Measurements from ENCODE around the gene LYRM2.

LYRM2 gene

DNA sequence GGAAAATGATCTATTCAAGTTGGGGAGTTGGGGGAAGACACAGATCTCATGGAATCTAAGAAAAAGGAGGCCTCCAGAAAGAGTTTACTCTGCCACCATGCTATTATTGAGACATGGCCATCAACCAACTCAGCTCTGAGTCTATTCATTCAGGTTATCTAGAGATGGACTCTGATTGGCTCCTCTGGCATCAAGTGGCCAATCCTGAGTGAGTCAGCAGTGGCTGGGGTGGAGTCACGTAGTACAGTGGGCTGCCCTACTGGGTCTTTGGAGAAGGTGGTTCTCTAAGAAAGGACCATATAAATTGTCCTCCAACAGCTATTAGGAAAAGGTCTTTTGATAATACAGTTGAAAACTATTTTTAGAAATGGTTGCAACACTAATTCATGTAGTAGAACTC, 42.1 kb downstream of the LYRM2 start:
- DNase-seq (ENCODE audit: low read depth in 1 of 2, low spot score in 1 of 2) = no peak

DNA sequence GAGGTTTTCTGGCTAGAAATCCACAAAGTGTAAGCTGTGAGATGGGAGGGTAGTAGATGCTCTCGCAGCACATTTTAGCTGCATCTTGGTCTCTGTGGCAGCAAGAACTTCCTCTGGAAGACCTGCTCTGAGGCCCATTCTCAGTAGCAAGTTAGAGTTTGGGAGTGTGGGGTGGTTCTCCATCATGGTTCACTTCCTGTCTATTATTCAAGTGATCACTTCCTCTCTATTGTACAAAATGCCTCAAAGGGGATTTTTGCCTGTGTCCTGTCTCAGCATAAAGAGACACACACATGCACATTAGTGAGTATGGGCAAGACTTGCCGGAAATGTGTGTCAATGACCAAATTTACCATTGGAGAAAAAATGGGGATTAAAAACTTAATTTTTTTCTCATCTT, 42.5 kb downstream of the LYRM2 start:
- no peak for DNase-seq (ENCODE audit: low read depth in 1 of 2, low spot score in 1 of 2)

DNA sequence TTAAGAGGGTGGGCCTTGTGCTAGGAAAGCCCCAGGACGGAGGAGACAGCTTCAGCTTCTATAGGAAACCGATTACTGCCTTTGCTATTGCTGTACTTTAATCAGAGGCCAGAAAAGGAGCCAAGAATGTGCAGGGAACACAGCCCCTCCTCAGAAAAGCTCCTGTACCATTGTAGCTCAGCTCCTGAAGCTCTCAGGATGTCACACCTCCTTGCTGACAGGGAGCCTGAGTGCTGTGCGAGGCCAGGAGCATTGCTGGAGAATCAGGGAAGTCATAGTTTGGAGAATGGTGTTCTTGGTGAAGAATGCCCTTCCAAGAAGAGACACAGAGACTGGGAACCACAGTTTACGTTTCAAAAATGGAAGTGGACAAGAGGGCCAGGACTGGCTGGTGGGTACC, 46.8 kb downstream of the LYRM2 start:
- no peak for DNase-seq (ENCODE audit: low read depth in 1 of 2, low spot score in 1 of 2)

DNA sequence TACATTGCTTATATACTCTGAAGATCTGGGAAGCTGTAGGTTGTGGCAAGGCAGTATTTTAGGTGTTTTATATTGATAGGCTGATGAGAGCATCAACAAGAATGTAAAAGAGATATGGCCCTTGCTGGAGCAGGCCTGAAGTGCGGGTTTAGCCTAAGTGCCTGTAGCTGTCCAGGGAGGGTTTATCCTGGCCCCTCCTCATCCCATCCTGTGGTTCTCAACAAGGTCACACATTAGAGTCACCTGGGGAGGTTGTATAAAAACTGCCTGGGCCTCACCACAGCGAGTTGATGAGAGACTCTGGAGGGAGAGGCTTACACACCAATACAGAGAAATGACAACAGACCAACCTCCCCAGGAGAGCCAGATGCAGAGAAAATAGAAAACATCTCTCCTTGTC, 48.4 kb downstream of the LYRM2 start:
- no peak for DNase-seq (ENCODE audit: low read depth in 1 of 2, low spot score in 1 of 2)

DNA sequence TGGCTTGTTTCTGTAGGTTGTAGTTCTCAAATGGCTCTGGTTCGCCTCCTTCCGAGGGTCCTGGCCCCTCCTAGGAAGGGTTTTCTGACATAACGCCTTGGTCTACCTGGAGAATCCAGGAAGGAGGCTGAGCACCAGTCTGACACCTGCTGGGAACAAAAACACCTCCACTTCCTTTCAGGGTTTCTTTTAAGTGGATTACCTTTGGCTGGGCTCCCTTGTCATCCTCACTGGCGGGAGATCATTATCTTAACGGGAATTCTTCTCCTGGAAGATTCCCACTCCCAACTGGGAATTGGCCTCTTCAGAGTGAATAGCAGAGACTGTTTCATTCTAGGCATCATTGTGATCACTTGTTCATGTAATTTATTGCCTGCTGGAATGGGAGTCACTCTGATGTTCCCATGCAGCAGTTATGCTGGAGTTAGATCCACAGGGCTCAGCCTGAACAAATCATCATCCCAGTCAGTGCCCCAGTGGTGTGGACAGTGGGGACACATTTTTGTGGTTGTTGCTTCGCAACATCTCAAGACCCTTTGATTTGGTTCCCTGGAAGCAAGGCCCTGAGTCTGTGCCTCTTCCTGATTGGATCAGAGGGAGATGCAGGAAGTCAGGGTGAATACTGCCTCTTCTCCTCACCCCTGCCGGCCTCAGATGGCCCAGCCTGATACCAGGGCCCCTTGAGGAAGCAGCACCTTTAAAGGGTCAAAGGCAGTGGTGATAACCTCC, 49.1 kb downstream of the LYRM2 start:
- no peak for DNase-seq (ENCODE audit: low read depth in 1 of 2, low spot score in 1 of 2)

DNA sequence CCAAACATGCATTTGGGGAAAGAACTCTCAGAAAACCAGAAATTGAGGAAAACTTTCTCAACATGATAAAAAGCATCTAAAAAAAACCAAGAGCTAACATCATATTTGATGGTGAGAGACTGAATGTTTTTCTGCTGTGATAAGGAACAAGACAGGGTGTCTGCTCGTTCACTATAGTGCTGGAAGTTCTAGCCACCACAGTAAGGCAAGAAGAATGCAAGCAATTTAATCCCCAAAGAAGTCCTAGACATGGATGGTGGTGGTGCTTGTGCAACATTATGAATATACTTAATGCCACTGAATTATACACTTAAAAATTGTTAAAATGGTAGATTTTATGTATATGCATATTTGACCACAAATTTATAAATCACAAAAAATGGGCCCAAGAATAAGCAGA, 53.4 kb downstream of the LYRM2 start:
- no peak for DNase-seq (ENCODE audit: low read depth in 1 of 2, low spot score in 1 of 2)

DNA sequence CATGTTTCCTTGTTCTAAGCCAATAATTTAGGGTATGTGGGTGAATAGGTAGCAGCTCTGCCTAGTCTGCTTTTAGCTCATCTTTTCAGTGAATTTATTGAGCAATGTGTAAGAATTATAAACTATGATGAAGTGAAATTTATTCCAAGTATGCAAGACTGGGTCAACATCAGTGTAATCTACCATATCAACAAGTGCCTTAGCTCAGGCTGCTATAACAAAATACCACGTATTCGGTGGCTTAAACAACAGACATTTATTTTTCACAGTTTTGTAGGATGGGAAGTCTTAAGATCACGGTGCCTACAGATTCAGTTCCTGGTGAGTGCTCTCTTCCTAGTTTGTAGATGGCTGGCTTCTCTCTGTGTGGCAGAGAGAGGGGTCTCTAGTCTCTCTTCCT, 54.0 kb downstream of the LYRM2 start:
- no peak for DNase-seq (ENCODE audit: low read depth in 1 of 2, low spot score in 1 of 2)

DNA sequence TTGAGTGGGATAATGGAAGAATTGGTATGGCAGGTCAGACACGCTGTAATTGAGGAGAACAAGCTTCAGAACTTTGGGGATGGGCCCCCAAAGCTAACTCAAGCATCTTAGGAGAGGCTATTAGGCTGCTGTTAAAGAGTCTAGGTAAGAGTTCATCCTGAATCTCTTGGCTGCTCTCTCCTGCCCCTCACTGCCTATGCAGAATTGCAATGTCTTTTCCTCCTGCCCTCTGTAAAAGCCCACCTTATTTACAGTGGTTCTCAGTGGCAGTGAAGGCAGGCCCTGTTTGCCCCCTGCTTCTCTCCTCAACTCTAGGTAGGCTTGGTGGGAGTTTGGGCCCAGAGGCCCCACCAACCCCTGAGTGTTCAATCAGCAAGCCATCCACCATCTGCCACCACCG, 55.0 kb downstream of the LYRM2 start:
- DNase-seq (ENCODE audit: low read depth in 1 of 2, low spot score in 1 of 2) = no peak

DNA sequence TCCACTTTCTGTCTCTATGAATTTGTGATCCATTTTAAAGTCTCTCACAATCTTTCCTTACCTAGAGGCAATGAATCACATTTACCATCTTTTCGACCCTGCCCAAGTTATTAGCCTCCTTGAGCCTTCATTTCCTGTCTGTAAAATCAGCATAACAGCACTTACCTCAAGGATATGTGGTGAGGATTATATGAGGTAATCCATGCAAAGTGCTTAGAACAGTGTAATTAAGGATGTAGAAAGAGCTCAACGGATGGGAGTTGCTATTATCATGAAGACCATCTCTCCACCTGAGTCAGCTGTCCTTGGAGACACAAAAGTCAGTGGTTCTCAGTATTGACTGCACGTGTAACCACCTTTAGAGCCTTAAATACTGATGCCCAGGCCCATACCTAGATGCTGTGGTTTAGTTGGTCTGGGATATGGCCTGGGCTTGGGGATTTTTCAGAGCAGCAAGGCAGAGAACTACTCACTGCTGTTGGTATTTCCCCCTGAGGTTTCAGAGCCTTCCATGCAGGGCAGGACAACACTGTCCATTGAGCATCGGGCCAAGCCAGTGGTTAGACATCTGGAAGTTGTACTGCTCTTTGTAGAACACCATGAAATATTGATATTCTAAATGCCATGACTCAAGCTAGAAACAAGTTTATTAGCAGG, 55.8 kb downstream of the LYRM2 start:
- no peak for DNase-seq (ENCODE audit: low read depth in 1 of 2, low spot score in 1 of 2)

DNA sequence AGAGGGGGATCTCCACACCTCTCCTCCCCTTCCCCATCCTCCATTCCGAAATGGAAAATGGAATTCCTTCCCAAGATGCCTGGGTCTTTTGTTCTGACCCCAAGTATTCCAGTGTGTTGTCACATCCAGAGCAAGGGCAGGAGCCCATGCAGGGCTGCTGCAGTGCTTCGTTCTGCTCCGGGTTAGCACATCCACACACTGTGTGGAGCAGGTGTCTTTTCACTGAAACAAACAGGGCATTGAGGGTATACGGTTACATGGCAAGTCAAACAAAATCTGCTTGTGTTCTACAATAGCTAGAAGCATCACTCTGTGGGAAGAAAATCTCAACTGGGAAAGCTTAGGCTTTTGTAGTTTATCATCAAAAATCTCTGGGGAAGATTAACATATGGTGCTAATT, 56.9 kb downstream of the LYRM2 start:
- no peak for DNase-seq (ENCODE audit: low read depth in 1 of 2, low spot score in 1 of 2)

DNA sequence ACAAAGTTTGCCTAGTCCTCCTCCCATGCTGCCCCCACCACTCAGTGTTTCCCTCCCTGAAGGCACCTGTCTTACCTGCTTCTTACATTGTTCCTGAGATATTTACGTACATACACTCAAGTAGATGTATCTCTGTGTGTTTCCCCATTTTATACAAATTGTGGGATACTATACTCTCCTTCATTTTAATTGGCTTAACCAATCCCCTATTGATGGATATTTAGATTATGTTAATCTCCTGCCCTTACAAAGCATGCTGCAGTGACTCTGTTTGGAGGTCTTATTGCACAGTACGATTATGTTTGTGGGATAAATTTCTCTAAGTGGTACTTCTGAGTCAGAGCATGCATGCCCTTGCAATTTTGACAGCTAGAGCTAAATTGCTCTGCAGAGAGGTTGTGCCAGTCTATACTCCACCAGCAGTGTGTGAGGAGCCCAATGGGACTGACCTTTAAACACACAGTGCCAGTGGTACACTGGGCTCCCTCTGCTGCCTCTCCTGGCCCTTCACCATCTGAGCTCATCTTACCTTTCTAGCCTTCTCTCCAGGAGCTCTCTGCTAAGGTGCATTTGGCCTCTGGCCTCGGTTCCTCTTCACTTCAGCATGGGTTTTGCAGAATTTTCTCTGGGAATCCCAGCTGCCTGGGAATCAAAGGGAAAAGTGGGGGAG, 57.4 kb downstream of the LYRM2 start:
- no peak for DNase-seq (ENCODE audit: low read depth in 1 of 2, low spot score in 1 of 2)

DNA sequence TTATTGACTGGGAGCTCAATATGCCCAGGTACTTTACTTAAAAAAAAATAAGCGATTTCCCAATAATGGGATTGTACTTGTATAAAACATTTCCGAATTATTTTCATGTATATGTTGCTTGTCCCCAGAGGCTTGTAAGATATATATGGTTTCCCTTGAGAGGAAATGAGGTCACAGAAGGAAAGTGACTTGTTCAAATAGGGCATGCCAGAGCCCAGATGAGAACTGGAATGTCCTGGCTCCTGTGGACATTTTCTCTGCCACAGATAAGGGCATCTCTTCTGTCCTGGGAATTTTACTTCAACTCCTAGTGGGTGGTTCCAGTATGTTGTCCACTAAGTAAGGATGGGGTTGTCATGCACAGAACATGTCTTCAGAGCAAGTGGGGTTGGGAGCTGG, 63.0 kb downstream of the LYRM2 start:
- no peak for DNase-seq (ENCODE audit: low read depth in 1 of 2, low spot score in 1 of 2)

DNA sequence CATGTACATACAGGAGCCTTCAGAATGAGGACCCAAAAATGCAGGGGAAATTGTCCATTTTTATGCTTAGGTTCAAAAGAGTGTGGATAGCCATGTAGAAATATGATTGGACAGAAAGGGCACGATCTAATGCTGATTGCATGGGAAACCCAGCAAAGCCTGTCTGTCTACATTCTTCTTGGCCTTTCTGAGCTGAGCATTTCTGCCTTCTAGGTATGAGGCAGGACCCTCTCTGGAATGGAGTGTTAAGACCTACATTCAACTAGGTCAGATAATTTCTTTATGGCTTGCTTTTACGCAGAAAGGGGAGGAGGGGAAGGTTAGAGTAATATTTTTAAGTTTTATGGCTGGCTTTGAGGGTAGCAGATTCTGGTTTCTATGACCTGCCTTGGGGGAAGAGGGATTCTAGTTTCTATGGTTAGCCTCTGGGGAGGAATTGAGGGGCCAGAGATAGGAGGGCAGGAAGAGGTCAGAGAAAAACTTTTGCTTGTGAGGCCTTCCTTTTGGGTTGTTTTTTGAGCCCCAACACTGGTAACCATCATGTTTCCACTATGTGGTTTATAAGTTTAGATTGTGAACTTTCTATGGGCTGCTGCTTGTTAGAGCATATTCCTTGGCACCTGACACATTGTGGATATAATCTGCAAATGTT, 63.5 kb downstream of the LYRM2 start:
- DNase-seq (ENCODE audit: low read depth in 1 of 2, low spot score in 1 of 2) = no peak

DNA sequence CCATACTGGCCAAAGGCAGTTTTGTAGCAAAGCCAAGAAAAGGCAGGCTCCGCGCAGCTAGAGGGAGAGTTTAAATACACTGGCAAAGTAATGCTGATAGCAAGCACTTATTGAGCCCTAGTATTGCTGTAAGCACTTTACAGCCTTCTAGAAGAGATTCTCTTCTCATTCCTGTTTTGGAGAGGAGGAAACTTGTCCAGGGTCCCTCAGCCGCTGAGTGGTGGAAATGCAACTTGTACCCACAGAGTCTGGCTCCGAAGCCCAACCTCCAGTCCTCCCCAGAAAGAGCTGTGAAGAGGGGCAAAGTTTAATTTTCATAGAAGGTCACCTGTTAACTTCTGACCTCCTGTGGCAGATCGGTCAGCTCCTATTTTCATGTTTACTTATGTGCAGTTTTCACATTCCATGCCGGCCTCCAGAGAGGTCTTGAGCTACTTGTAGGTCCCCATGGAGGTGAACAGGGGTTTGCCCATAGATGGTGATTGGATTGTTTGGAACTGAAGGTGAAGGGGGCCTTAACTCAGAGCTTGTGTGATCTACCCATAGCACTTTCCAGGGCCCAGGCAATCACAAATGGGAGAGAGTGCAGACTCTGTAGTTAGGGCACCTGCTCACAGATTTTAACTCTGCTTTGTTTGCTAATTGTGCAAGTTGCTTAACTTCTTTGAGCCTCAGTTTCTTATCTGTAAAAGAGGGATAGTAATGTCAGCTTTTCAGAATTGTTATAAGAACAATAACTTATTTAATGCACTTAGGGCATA, 70.7 kb downstream of the LYRM2 start:
- DNase-seq (ENCODE audit: low read depth in 1 of 2, low spot score in 1 of 2) = no peak

DNA sequence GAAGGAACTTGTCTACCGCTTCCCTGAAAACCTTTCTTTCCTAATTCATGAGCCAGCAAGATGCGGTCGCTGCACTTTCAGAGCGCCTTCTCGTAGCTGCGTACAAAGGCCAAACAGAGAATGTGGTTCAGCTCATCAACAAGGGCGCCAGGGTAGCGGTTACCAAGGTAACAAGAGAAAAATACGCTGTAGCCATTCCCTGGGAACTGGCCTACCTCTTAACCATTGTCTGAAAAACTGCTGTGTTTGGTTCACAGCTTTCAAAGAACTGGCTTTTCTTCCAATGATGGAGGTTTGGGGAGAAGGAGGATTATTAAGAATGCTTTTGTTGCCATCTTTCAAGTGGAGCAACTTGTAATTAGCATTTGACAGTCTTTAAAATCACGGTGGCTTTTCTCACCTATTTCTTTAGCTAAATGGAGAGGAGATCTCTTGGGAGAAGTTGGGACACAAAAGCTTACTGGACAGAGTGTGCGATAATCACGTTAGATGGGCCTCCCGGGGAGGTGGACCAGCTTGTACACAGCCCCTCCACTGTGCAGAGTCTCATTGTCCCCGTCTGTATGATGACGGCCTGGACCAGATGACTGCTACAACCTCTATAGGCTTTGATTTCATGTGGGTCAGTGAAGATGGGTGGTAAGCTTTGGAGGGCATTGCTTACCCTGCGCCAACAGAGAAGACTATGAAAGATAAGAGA, 71.5 kb downstream of the LYRM2 start:
- no peak for DNase-seq (ENCODE audit: low read depth in 1 of 2, low spot score in 1 of 2)

DNA sequence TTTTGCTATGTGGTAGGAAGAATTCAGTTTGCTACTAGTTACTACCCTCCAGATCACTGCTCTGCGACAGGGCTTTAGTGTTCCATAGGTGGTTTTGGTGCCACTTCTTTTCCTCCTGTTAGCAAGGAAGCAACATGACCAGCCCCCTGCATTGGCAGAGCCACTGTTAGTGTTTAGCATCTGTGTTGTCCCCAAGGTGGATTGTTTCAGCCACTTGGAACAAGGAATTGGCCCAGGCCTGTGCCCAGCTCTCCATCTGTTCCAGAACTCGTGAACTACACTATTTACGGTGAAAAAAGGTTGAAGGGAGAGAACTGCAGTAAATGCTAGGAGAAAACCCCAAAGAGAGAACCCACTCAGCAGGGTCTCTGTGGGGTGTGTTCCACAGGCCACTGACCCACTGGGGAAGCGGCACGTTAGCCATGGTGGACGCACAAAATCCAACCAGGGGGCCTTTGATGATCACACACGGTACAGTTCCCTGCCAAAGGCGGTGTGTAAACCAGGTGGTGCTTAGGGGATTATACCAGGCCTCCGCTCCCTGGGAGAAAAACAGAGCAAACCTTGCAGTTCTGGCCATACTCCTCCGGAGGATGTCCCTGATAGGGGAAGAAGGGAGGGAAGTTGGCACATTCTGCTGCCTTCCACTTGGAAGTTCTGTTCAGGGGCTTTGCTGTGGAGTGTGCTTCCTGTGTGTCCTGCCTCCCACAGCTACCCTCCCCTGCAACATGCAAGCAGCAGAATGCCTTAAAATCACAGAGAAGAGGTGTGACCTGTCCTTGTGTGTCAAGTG, 72.3 kb downstream of the LYRM2 start:
- DNase-seq (ENCODE audit: low read depth in 1 of 2, low spot score in 1 of 2) = no peak

DNA sequence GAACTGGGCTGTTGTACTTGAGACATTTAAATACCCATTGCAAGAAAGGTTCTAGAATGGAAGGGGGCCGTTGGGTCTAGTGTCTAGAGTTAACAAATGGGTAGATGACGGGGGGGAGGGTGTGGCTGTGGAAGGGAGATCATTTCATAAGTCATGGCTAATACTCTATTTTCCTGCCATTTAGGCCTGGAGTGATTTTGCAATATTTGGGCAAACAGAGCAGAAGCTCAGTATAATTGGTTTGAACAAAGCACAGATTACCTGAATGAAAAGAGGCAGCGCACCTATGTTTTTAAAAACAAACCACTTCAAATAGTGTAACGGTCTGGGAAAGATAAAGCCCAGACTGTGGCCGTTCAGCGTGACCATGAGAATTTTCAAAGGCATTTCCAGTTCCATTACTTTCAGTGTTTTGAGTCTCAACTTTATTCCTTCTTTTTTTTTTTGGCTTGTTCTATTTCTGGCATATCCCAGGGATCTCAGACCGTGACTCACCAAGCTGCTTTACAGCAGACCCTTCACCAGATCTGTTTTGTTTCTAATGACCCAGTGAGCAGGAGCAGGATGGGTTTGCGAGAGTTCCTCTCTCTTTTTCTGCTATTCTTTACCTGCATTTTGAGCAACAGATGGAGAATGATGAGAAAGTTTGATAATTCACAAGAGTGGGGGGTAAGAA, 73.7 kb downstream of the LYRM2 start:
- DNase-seq (ENCODE audit: low read depth in 1 of 2, low spot score in 1 of 2) = no peak

DNA sequence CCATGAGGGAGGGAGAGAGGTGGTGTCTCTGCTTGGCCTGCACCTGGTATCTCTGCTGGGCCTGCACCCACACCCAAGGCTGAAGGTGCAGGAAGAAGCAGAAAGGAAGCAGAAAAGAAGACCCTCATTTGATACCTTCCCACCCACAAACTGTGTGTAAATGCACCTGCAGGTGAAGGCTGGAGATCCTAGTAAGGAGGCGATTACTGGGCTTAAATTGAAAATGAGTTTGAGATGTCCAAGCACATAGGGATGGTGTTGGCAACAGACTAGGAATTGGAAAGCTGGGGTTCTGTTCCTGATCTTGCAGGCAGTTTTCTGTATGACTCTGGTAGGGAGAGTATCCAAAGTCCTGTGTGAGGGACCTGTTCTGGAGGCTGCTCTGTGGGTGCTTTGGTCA, 74.7 kb downstream of the LYRM2 start:
- no peak for DNase-seq (ENCODE audit: low read depth in 1 of 2, low spot score in 1 of 2)

Measured in activated CD4-positive, alpha-beta T cell treated with anti-CD3 and anti-CD28 coated beads, Interleukin-2, amount 50 U/mL, for 24 hours (primary cell).